Right cardiac atrium (tissue), 5 donors: ENCODE data around the gene DRGX. TPM values are rescaled to one million over a fixed set of nuclear protein-coding genes. Genes with fewer than 3 reads are reported as not detected.

Experiments used
- ATAC-seq, 2 donors: fragments of 200-7000 bp; cut with Tn5 transposase; one replicate each; pipeline versions ENCODE4 v1.8.0 to v1.9.1; 2020; ENCODE audit warnings: moderate library complexity in 2 of 2, mild to moderate bottlenecking in 1 of 2
- DNase-seq, 3 donors: peaks; one replicate each; pipeline ENCODE4 v3.0.0-alpha.2; 2020
- H3K27ac ChIP-seq: one replicate; pipeline ENCODE4 v1.5.1; 2013; ENCODE audit warnings: mild to moderate bottlenecking, low read length, control low read depth, moderate library complexity
- H3K27me3 ChIP-seq: one replicate; pipeline ENCODE4 v1.6.1; 2013; ENCODE audit not compliant: control insufficient read depth, insufficient read depth
- H3K4me1 ChIP-seq: one replicate; pipeline ENCODE4 v1.6.1; 2013; ENCODE audit warnings: low read length; ENCODE audit not compliant: control insufficient read depth, insufficient read depth
- H3K4me3 ChIP-seq: one replicate; pipeline ENCODE4 v1.5.1; 2013; ENCODE audit warnings: low read length, control low read depth
- H3K9me3 ChIP-seq: one replicate; pipeline ENCODE4 v1.6.1; 2013; ENCODE audit warnings: low read length; ENCODE audit not compliant: control insufficient read depth
- WGBS: extraction: QIAGEN DNeasy Blood & Tissue Kit; methylation state at CpG from one replicate; pipeline ENCODE4 v1.1.7; 2013; 5-methylcytosine and 5-hydroxymethylcytosine counted together
- intact Hi-C, 4 donors: fragments of 100-400 bp; cut with DNase I; formaldehyde crosslinking; loops; one replicate each; pipeline versions ENCODE4 v1.11.0 to v1.14.0; 2022 to 2023
- long read RNA-seq, 4 donors: library from polyadenylated mRNA; unstranded; transcript quantifications; one replicate each; pipeline ENCODE4 v2.0.0, GENCODE V29; 2020 to 2021
- polyA plus RNA-seq: library from polyadenylated mRNA; stranded (reverse); fragments of 200-250 nt; gene quantifications from one replicate; pipeline ENCODE4 v1.2.3, GENCODE V29; 2013
- total RNA-seq, 4 donors: library from RNA; stranded (reverse); fragmentation: NEBNext Ultra II Directional; extraction: Animal tissue kit (Norgen Biotek cat#: 25700); gene quantifications; one replicate each; pipeline ENCODE4 v1.2.1, GENCODE V29; 2021
- donor health status: healthy with polysubstance abuse.
- donor health status: DM: no; HTN: yes; CAD: no.
- donor health status: DM: no; HTN: no; CAD: no.
- donor health status: DM: no; HTN: yes; CAD: no; lungs with severe emphysema.
- donor health status: DM: yes; HTN: yes; CAD: no.

DRGX gene
- total RNA-seq: not detected
- not detected for polyA plus RNA-seq
- long read RNA-seq, donor 1: 0 reads
- long read RNA-seq, donor 2: 0 reads
- long read RNA-seq, donor 3: 0 reads
- long read RNA-seq, donor 4: 0 reads

DNA sequence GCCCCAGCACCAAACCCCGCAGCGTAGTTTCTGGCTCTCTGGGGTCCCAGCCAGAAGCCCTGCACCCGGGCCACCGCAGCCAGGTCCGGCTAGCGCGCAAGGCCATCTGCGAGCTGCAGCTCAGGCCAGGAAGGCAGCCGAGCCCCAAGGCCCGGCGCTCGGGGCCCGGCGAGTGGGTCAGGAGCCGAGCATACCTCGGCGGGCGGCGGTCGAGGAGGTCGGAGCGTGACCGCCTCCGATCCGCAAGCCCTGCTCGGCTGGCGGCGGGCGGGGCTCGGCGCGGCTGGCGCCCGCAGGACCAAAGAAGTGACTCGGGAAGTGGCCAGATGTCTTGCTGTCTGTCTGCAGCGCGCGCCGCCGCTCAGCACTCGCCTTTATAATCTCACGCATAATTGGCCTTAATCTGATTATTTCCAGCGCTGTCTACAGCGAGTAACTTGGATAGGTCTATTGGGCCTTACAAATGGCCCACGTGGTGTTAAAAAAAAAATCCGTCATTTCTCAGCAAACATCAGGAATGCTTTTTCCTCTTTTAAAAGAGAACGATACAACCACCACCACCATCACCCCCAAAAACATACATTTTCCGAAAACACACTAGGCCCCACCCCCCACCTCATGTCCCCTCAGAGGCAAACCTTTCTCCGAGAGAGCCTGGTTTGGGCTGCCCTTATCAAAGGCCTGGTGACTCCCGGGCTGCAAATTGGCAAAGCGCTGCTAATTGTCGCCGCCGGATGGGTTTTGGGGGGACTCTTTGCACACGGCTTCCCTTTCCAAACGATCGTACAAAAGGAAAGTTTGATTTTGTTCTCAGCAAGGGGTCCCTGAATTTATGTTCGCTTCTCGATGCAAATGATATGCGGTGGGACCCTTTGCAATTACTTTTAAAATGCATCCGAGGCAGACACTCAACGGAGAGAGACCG, at the start of gene DRGX:
Gene DRGX, minus strand, starts transcription at position 349 of the 925 bp plus-strand sequence. CDS start 649 bp downstream, outside the sequence.
- WGBS: 3% methylated on average over 63 of the region's 63 CpGs
- no peak for DNase-seq
- Histone ChIP-seq H3K4me3 (peak within 1 kb of the TSS; percentile 26), H3K9me3 (no peaks in the 10 kb centered on the region), H3K27ac (no peak within 1 kb of the TSS), H3K4me1 (peaks cover 5% of the 10 kb centered on the region), H3K27me3 (peaks cover 4% of the 10 kb centered on the region)
- intact Hi-C loops: no loop called here
- no peak for ATAC-seq

- H3K4me1 ChIP-seq: no peaks in the 10 kb centered on the region
- ATAC-seq (no peak), DNase-seq (no peak)
- H3K27ac ChIP-seq: no peak overlapping the region
- H3K4me3 ChIP-seq: no peak overlapping the region
- no peaks in the 10 kb centered on the region for H3K27me3 ChIP-seq
- intact Hi-C loops: no loop called here
- no peaks in the 10 kb centered on the region for H3K9me3 ChIP-seq
- 93% methylated on average over 4 of the region's 4 CpGs for WGBS
Measured at GRCh38 chr10:49444349-49444748, 48.5 kb upstream of the DRGX start.

DNA sequence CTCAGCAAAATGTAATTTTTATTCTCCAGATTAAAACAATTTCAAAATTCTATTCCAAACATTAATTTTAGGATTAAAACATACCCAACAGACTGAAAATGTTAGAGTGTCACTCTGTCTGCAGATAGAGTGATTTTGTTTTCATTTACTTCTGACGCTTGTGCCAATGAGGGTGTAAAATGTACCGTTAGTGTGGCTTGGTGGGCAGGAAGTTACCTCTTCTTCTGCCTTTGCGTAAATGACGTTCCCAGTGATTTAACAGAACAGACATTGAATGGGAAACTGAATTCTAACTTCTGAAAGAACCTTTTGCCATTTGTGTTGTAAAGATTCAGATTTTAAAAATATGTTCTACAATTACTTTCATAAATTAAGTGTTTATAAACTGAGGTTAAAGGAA, 47.0 kb upstream of the DRGX start:
- ATAC-seq: no peak
- Histone ChIP-seq H3K4me3 (no peak overlapping the region), H3K4me1 (no peaks in the 10 kb centered on the region), H3K9me3 (no peaks in the 10 kb centered on the region), H3K27me3 (no peaks in the 10 kb centered on the region), H3K27ac (no peak overlapping the region)
- WGBS: 80% methylated on average over 4 of the region's 4 CpGs
- no peak for DNase-seq
- intact Hi-C loops: no loop called here

DNA sequence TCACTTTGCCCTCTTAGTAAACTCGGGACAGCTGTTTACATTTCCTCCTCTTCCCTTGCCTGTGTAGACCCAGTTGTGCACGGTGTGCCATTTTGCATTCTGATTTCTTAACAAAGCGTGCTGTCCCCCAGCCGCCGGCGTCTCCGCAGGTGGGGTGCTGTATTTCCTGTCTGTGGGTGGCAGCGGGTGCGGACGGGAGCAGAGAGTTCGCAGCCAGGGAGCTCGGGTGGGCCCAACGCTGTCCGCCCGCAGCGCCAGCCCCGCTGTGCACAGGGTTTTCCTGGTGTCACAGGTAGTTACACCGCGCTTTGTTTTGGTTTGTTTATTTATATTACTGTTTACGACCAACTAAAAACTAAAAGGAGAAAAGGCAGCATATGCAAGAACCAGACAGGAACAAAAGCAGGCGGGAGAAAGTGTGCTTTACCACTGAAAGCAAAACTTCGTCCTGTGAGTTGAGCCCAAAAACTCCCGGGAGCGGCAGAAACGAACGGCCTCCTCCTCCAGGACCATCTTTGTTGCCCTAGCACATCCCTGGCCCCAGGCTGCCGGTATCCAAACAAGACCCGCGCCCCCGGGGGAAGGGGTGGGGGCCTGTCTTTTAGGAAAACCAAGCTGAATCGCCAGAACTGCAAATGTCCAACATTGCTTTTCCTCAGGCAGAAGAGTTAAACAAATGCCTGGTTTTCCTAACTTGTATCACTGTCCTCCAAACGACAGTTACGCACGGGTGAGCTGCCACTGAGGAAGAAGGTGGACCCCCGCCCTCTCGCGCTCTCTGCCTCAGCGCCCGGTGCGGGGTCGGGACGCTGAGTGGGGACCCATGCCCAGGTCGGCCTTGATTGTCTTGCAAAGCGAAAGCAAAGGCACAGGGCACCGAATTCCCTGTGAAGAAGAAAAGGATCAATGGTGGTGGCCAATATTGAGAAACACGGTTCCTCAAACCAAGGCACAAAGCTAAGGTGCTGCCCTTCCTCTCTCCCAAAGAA, 45.9 kb upstream of the DRGX start:
- no peak for ATAC-seq
- intact Hi-C loops: no loop called here
- Histone ChIP-seq H3K27ac (no peak overlapping the region), H3K4me1 (no peaks in the 10 kb centered on the region), H3K9me3 (no peaks in the 10 kb centered on the region), H3K4me3 (no peak overlapping the region), H3K27me3 (no peaks in the 10 kb centered on the region)
- no peak for DNase-seq
- 37% methylated on average over 46 of the region's 46 CpGs for WGBS

DNA sequence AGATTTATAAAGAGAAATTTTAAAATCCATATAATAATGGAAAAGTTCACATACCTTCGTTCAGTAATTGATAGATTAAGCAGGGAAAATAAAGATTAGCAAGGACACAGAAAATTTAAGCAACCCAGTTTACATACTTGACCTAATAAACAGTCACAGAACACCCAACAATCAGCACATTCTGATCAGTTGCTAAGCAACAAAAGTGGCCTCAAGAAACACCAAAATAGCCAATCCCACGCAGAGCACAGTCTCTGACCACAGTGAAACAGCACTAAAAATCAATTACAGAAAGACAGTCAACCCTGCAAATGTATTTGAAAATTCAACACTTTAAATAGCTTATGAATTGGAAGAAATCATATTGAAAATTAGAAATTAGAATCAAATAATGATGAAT, 39.3 kb upstream of the DRGX start:
- no peak for DNase-seq
- H3K27me3 ChIP-seq: no peaks in the 10 kb centered on the region
- ATAC-seq: no peak
- intact Hi-C loops: no loop called here
- H3K4me1 ChIP-seq: no peaks in the 10 kb centered on the region
- no peak overlapping the region for H3K4me3 ChIP-seq
- no peak overlapping the region for H3K27ac ChIP-seq
- H3K9me3 ChIP-seq: no peaks in the 10 kb centered on the region
- 62% methylated on average over 2 of the region's 2 CpGs for WGBS

DNA sequence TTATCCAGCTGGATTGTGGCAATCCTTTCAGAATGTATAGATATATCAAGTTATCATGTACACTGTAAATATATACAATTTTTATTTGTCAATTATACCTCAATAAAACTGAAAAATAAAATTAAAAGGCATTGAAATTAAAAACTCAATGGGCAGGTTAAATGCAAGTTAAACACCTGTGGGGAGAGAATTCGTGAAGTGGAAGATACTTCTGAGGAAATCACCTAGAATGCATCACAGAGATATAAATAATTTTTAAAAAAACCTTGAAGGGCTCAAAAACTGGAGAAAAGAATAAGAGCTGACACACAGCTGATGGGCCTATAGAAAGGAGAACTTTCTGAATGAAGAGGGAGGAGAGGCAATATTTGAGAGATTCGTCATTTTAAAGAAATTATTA, 37.2 kb upstream of the DRGX start:
- WGBS: 87% methylated on average over 2 of the region's 2 CpGs
- no peaks in the 10 kb centered on the region for H3K4me1 ChIP-seq
- H3K9me3 ChIP-seq: no peaks in the 10 kb centered on the region
- DNase-seq: no peak
- ATAC-seq: no peak
- no peak overlapping the region for H3K27ac ChIP-seq
- no peaks in the 10 kb centered on the region for H3K27me3 ChIP-seq
- no peak overlapping the region for H3K4me3 ChIP-seq
- intact Hi-C loops: no loop called here

DNA sequence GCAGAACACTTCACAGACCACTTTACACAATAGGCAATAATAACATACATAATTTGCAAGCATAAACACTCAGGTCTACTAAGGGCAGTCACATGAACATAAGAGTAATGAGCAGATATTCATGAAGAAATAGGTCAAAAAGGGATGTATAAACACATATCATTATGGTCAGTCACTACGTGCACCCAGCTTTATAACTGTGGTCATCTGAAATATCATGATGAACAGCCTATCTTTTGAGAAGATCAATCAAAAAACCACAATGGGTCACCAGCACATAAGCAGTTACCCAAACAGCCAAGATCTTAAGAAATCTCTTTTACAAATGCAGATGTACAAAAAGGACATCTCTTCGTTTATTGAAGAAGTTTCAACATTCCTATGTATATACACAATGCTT, 35.5 kb upstream of the DRGX start:
- WGBS: 81% methylated on average over 2 of the region's 2 CpGs

DNA sequence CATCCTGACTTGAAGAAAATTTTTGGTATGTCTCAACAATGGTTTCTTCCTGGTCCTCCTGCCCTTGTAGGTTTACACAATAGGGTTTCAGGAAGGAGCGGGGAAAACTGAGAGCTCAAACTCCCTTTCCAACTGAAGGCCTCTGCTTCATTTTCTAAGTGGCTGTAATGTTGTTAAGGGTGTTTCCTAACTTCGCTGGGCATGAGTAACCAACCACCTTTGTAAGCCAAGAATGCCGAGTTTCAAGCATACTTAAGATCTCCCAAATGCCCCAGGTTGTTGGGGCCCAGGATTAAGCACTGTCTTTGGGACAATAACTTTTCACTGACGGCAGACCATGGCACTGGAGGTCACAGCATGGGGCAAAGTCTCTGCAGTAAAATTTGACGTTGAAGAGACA, 33.6 kb upstream of the DRGX start:
- DNase-seq (no peak), ATAC-seq (no peak)
- no peak overlapping the region for H3K27ac ChIP-seq
- H3K4me3 ChIP-seq: no peak overlapping the region
- no peaks in the 10 kb centered on the region for H3K9me3 ChIP-seq
- intact Hi-C loops: no loop called here
- WGBS: 84% methylated on average over 5 of the region's 5 CpGs
- H3K27me3 ChIP-seq: no peaks in the 10 kb centered on the region
- H3K4me1 ChIP-seq: no peaks in the 10 kb centered on the region

More for the DNA sequence above, 35.5 kb upstream of the DRGX start:
- no peak overlapping the region for H3K27ac ChIP-seq
- no peak for DNase-seq
- H3K4me1 ChIP-seq: no peaks in the 10 kb centered on the region
- no peak overlapping the region for H3K4me3 ChIP-seq
- ATAC-seq: no peak
- no peaks in the 10 kb centered on the region for H3K9me3 ChIP-seq
- intact Hi-C loops: no loop called here
- no peaks in the 10 kb centered on the region for H3K27me3 ChIP-seq

- no peaks in the 10 kb centered on the region for H3K27me3 ChIP-seq
- DNase-seq (no peak), ATAC-seq (no peak)
- no peaks in the 10 kb centered on the region for H3K4me1 ChIP-seq
- H3K27ac ChIP-seq: no peak overlapping the region
- intact Hi-C loops: no loop called here
- H3K4me3 ChIP-seq: no peak overlapping the region
- H3K9me3 ChIP-seq: no peaks in the 10 kb centered on the region
- WGBS: 69% methylated on average over 9 of the region's 9 CpGs
Measured at GRCh38 chr10:49426490-49427360, 30.8 kb upstream of the DRGX start.

DNA sequence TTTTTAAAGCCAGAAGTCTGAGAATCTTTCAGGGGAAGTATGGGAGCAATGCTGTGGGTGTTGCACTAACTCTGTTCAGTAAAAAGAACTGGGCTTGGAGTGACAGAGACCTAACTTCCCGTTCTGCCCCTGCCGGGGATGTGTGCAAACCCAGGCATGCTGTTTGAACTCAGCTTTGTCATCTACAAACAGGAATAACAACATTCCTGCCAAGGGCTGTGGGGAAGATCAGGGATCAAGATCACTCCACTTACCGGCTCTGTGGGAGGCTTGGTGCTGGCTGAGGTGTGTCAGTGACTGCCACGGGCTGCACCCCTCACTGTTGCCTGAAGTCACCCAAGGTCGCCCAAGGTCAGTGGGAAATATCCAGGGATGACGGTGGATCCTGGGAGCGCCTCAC, 23.1 kb upstream of the DRGX start:
- H3K9me3 ChIP-seq: no peaks in the 10 kb centered on the region
- H3K27ac ChIP-seq: no peak overlapping the region
- H3K4me1 ChIP-seq: no peaks in the 10 kb centered on the region
- WGBS: 63% methylated on average over 7 of the region's 7 CpGs
- ATAC-seq (no peak), DNase-seq (no peak)
- no peaks in the 10 kb centered on the region for H3K27me3 ChIP-seq
- intact Hi-C loops: loop anchor here in 1 of 4 donors (10.0 kb wide), 1 partner anchor 96 kb away; no protein-coding TSS in a partner anchor
- H3K4me3 ChIP-seq: no peak overlapping the region
